Activated CD4-positive, alpha-beta T cell treated with anti-CD3 and anti-CD28 coated beads, Interleukin-2, amount 10 ng/mL, durations not matched to agents 24 days and 14 days (primary cell): Measurements from ENCODE around the gene CLDN15. TPM values are rescaled to one million over a fixed set of nuclear protein-coding genes. Genes with fewer than 3 reads are reported as not detected.

Experiments
- DNase-seq: peaks from one replicate; pipeline ENCODE4 v3.0.0; 2022
- H3K27ac Mint-ChIP-seq: one replicate; pipeline ENCODE4 v1.8.0; 2022; ENCODE audit warnings: mild to moderate bottlenecking, mixed read lengths
- H3K27me3 Mint-ChIP-seq: one replicate; pipeline ENCODE4 v1.8.0; 2022; ENCODE audit warnings: mixed read lengths
- H3K36me3 Mint-ChIP-seq: one replicate; pipeline ENCODE4 v1.8.0; 2022; ENCODE audit warnings: low read depth, mild to moderate bottlenecking, mixed read lengths
- H3K4me1 Mint-ChIP-seq: one replicate; pipeline ENCODE4 v1.8.0; 2021; ENCODE audit warnings: mixed read lengths
- H3K4me3 Mint-ChIP-seq: one replicate; pipeline ENCODE4 v1.8.0; 2022; ENCODE audit warnings: mild to moderate bottlenecking, moderate library complexity, mixed read lengths
- H3K9me3 Mint-ChIP-seq: one replicate; pipeline ENCODE4 v1.8.0; 2021; ENCODE audit warnings: mixed read lengths
- intact Hi-C: fragments of 100-400 bp; cut with micrococcal nuclease; formaldehyde crosslinking; loops from one replicate; pipeline ENCODE4 v1.15.1; 2023
- total RNA-seq: library from RNA; stranded (reverse); gene quantifications from 2 replicates; pipeline ENCODE4 v1.2.3, GENCODE V29; 2022

The CLDN15 gene
- total RNA-seq, 1 donor from 2014 or later, result 19.6 TPM

DNA sequence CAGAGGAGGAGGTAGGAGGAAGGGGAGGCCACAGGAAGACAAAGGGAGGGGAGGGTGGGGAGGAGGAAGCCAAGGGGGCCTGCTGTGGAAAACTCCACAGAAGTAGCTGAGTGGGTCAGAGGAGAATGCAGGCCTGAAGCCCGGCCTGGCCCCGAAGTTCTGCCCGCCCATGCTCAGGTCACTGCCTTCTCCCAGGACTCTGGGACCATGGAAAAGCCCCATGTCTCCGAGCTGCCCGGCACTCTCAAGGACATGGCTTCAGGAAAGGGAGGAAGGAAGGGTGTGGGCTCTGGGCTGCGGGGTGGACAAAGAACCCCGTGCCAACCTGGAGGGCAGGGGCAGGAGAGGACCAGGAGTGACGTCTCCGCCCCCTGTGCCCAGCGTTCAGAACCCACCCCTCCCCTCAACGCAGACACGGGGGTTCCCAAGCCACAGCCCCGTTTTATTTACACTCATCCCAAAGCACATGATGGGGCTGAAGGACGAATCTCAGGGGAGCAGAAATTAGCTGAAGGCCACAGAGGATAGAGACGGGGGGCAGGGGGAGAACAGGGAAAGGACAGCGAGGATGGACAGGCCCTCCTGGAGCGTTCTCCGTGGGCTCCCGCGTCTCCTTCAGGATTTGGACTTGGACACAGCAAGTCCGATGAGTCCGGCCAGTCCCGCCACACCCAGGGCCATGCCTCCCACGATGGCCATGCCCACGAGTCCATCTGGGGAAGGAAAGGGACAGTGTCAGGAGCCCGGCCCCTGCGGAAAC is 1.8 kb upstream of the CLDN15 start:
- no peak overlapping the region for H3K27ac Mint-ChIP-seq
- H3K36me3 Mint-ChIP-seq, result peaks cover 21% of the 10 kb centered on the region
- H3K4me3 Mint-ChIP-seq, result no peak overlapping the region
- H3K27me3 Mint-ChIP-seq, result no peaks in the 10 kb centered on the region
- intact Hi-C loops, result no loop called here
- no peaks in the 10 kb centered on the region for H3K9me3 Mint-ChIP-seq
- no peak for DNase-seq
- peaks cover 7% of the 10 kb centered on the region for H3K4me1 Mint-ChIP-seq

DNA sequence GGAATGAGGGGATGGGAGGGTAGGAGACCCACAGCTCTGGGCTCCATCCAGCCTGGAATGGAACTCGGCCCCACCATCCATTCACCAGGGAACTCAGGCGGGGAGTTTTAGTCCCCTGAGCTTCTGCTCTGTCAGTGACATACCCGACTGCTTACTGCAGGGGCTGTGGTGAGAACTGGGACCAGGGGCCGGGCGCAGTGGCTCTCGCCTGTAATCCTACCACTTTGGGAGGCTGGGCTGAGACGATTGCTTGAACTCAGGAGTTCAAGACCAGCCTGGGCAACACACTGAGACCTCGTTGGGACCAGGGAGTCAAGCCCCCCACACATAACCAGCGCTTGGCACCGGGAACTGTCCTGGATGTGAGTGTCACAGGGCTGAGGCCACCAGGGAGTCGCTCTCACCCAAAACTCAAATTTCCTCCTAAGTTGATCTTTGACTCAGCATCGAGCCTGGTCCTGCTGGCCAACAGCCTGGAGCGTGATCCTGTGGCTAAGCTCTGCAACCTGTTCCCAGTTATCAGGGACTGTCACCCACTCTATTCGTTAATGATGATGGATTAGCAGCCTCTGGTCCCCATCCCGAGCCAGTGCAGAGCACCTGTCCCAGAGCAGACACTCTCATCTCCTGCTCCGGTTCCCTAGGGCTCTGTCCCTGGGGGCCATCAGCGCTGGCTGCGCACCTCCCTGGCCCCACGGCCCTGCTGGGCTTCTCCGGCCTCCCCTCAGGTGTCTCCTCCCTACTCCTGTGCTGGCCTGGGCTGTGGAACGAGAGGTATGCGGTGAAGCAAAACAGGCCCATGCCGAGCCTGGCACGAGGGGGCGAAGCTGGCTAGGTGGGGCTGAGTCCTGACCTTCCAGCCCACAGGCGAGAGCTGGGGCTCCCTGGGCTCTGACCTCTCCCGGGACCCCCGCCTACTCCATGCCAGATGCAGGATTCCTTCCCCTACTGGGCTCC is 902 bp upstream of the CLDN15 start:
- Mint-ChIP-seq H3K27me3 (no peaks in the 10 kb centered on the region), H3K9me3 (no peaks in the 10 kb centered on the region), H3K4me1 (peaks cover 2% of the 10 kb centered on the region), H3K36me3 (peaks cover 18% of the 10 kb centered on the region), H3K27ac (no peak overlapping the region), H3K4me3 (no peak overlapping the region)
- no peak for DNase-seq
- intact Hi-C loops, result no loop called here

- H3K4me1 Mint-ChIP-seq, result peaks cover 1% of the 10 kb centered on the region
- intact Hi-C loops, result no loop called here
- no peaks in the 10 kb centered on the region for H3K27me3 Mint-ChIP-seq
- no peaks in the 10 kb centered on the region for H3K9me3 Mint-ChIP-seq
- DNase-seq, result no peak
- H3K4me3 Mint-ChIP-seq, result no peak overlapping the region
- H3K36me3 Mint-ChIP-seq, result peaks cover 17% of the 10 kb centered on the region
- peak overlapping the region; percentile 18 for H3K27ac Mint-ChIP-seq
These were observed 1.2 kb downstream of the CLDN15 start for GRCh38 chr7:101236292-101236835.

- Mint-ChIP-seq H3K4me3 (no peak overlapping the region), H3K36me3 (peaks cover 16% of the 10 kb centered on the region), H3K4me1 (peaks cover under 1% of the 10 kb centered on the region), H3K9me3 (no peaks in the 10 kb centered on the region), H3K27me3 (no peaks in the 10 kb centered on the region), H3K27ac (no peak overlapping the region)
- intact Hi-C loops, result no loop called here
- no peak for DNase-seq
These were observed 2.1 kb downstream of the CLDN15 start for GRCh38 chr7:101235522-101235921.

GRCh38 chr7:101235050-101235449 is 2.6 kb downstream of the CLDN15 start:
- Mint-ChIP-seq H3K27me3 (no peaks in the 10 kb centered on the region), H3K36me3 (peaks cover 19% of the 10 kb centered on the region), H3K27ac (no peak overlapping the region), H3K4me1 (no peaks in the 10 kb centered on the region), H3K9me3 (no peaks in the 10 kb centered on the region), H3K4me3 (no peak overlapping the region)
- no peak for DNase-seq
- intact Hi-C loops, result no loop called here

- H3K4me1 Mint-ChIP-seq, result no peaks in the 10 kb centered on the region
- no peak for DNase-seq
- intact Hi-C loops, result no loop called here
- no peak overlapping the region for H3K27ac Mint-ChIP-seq
- no peaks in the 10 kb centered on the region for H3K27me3 Mint-ChIP-seq
- peaks cover 19% of the 10 kb centered on the region for H3K36me3 Mint-ChIP-seq
- no peak overlapping the region for H3K4me3 Mint-ChIP-seq
- H3K9me3 Mint-ChIP-seq, result no peaks in the 10 kb centered on the region
These were observed 3.0 kb downstream of the CLDN15 start for GRCh38 chr7:101234636-101235035.

DNA sequence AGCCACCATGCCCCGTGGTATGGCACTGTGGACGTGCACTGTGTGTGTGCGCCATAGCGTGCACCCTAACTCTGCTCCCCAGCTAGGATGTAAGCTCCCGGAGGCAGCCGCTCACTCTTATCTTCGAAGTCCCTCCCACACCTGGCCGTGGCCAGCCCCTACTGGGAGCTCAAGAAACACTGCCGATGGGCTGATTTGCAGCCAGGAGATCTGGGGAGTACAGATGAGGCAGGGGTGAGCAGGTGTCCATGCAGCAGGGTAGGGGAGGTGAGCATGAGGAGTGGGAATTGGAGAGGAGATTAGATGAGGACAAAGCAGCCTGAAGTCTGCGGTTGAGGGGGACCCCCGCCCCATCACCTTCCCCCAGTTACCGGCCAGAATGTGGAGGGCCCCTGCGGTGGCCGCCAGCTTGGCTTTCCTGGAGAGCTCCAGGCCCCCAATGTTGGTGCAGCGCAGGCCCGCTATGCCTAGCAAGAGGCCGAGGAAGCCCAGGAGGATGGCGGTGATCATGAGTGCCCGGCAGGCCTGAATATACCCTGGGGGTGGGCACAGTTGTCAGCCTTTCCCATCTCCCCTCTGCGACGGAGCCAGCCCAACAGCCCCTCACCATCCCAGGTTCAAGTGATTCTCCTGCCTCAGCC is 3.6 kb downstream of the CLDN15 start:
- peaks cover 19% of the 10 kb centered on the region for H3K36me3 Mint-ChIP-seq

DNA sequence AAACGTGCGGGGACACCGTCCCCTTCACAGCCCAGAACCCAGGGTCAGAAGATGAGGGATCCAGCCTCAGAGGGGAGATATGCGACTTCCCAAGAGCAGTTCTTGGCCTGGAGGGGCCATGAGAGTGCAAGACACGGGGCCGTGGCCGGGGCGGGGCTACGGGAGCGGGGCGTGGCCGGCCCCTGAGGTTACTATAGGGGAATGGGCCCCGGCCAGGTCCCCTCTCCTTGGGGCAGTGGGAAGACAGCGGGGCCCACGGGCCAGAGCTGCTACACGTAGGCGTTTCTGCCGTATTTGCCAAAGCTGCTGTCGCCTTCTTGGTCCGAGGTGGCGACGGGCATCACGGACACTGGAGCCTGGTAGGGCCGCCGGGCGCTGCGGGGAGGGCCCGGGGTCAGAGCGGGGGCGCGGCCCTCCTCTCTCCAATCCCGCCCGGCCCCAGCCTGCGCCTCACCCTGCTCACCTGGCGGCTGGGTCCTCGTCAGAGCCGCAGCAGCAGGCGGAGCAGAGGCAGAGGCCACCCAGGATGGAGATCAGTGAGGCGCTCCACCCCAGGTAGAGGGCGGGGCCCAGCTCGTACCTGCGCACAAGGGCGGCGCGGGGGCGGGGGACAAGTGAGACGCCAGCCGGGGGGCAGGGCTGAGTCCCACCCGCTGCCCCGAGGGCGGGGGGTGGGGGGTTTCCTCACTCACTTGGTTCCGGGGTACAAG is 5.3 kb downstream of the CLDN15 start:
- intact Hi-C loops, result no loop called here
- Mint-ChIP-seq H3K27ac (no peak overlapping the region), H3K9me3 (no peaks in the 10 kb centered on the region), H3K36me3 (peaks cover 15% of the 10 kb centered on the region), H3K4me1 (no peaks in the 10 kb centered on the region), H3K27me3 (no peaks in the 10 kb centered on the region), H3K4me3 (no peak overlapping the region)
- no peak for DNase-seq

More for the DNA sequence above, 3.6 kb downstream of the CLDN15 start:
- DNase-seq, result no peak
- Mint-ChIP-seq H3K9me3 (no peaks in the 10 kb centered on the region), H3K4me3 (no peak overlapping the region), H3K4me1 (no peaks in the 10 kb centered on the region), H3K27me3 (no peaks in the 10 kb centered on the region), H3K27ac (no peak overlapping the region)
- intact Hi-C loops, result no loop called here

DNA sequence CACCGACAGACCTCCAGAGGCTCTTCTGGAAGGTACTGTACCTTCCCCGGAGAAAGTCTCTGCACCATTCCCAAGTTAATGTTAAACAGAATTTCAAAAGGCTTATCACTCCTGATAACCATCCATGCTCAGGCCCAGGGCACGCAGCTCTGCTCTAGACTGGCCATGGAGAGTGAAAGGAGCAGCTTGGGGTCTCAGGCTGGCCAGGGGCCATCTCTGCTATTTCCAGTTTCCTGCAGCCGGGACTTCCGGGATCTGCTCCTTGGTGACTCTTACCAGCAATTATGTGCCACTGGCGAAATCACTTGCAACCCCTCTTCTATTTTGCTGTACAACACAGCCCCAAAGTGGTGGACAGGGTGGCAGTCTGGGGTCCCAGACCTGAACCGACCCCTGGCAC is 6.0 kb downstream of the CLDN15 start:
- Mint-ChIP-seq H3K4me1 (no peaks in the 10 kb centered on the region), H3K36me3 (peaks cover 18% of the 10 kb centered on the region), H3K4me3 (no peak overlapping the region), H3K27ac (no peak overlapping the region), H3K27me3 (no peaks in the 10 kb centered on the region), H3K9me3 (no peaks in the 10 kb centered on the region)
- intact Hi-C loops, result no loop called here
- DNase-seq, result no peak

- intact Hi-C loops, result no loop called here
- Mint-ChIP-seq H3K36me3 (peaks cover 46% of the 10 kb centered on the region), H3K4me1 (peaks cover 3% of the 10 kb centered on the region), H3K9me3 (no peaks in the 10 kb centered on the region), H3K27ac (no peak overlapping the region), H3K27me3 (no peaks in the 10 kb centered on the region), H3K4me3 (no peak overlapping the region)
- DNase-seq, result no peak
These were observed 10.9 kb downstream of the CLDN15 start for GRCh38 chr7:101226721-101227120.

- intact Hi-C loops, result no loop called here
- DNase-seq, result no peak
- no peak overlapping the region for H3K4me3 Mint-ChIP-seq
- H3K36me3 Mint-ChIP-seq, result peaks cover 47% of the 10 kb centered on the region
- H3K4me1 Mint-ChIP-seq, result peaks cover 6% of the 10 kb centered on the region
- no peak overlapping the region for H3K27ac Mint-ChIP-seq
- no peaks in the 10 kb centered on the region for H3K9me3 Mint-ChIP-seq
- H3K27me3 Mint-ChIP-seq, result no peaks in the 10 kb centered on the region
These were observed 12.0 kb downstream of the CLDN15 start for GRCh38 chr7:101225650-101226049.

- Mint-ChIP-seq H3K4me1 (peaks cover 20% of the 10 kb centered on the region), H3K9me3 (no peaks in the 10 kb centered on the region), H3K4me3 (no peak overlapping the region), H3K27me3 (no peaks in the 10 kb centered on the region), H3K27ac (peak overlapping the region; percentile 65), H3K36me3 (peaks cover 42% of the 10 kb centered on the region)
- DNase-seq, result no peak
- intact Hi-C loops, result no loop called here
These were observed 14.1 kb downstream of the CLDN15 start for GRCh38 chr7:101223528-101223927.

- H3K4me3 Mint-ChIP-seq, result no peak overlapping the region
- no peaks in the 10 kb centered on the region for H3K9me3 Mint-ChIP-seq
- no peak overlapping the region for H3K27ac Mint-ChIP-seq
- intact Hi-C loops, result no loop called here
- H3K36me3 Mint-ChIP-seq, result peaks cover 41% of the 10 kb centered on the region
- no peaks in the 10 kb centered on the region for H3K27me3 Mint-ChIP-seq
- no peak for DNase-seq
- H3K4me1 Mint-ChIP-seq, result peaks cover 26% of the 10 kb centered on the region
These were observed 15.2 kb downstream of the CLDN15 start for GRCh38 chr7:101222275-101222830.
